Heart left ventricle (tissue), 13 donors: ENCODE data around the gene TNIP1.

ENCODE experiments used
- POLR2A ChIP-seq, 2 donors: fragments of 450-650 bp; IDR thresholded peaks; one replicate each; pipeline ENCODE4 v1.6.1; 2017; ENCODE audit warnings: antibody characterized with exemption in 2 of 2, mild to moderate bottlenecking in 2 of 2, moderate library complexity in 2 of 2
- TF ChIP-seq, protein P1 (sequence below), 12 donors: fragments of 200-600 bp; sonication (generic) in 4 of 12; IDR thresholded peaks; one replicate each; pipeline versions ENCODE4 v1.5.0 to v1.8.0; 2018 to 2022; ENCODE audit warnings: antibody characterized with exemption in 12 of 12, mild to moderate bottlenecking in 5 of 12
- donor health status: ischemic (EF 13 %, LVEDD 7.1; RV severe dilation, severe dysfunction).
- donor health status: DM: no; HTN: yes; CAD: no.
- donor health status: DM: no; HTN: no; CAD: no.
- donor health status: ischemic (EF 25% LVEDD 6.9; RV normal size, moderate dysfunction).
- donor health status: ischemic (EF 25% LVEDD 5.7; RV mildly dilated, moderate dysfunction).
- donor health status: ischemic (EF 35%, LVEDD 5.7; RV mildly dilated, moderate dysfunction).
- donor health status: nonischemic (EF 11% LVEDD 7.7; RV severe dilation, severe dysfunction).
- donor health status: DM: yes; HTN: yes; CAD: no.
- donor health status: PGD.
- donor health status: ischemic (EF 29% LVEDD 5.4; RV normal size, mild dysfunction).
- donor health status: nonischemic (EF 23%, LVEDD 6.1; RV moderate dilation, normal function).

DNA sequence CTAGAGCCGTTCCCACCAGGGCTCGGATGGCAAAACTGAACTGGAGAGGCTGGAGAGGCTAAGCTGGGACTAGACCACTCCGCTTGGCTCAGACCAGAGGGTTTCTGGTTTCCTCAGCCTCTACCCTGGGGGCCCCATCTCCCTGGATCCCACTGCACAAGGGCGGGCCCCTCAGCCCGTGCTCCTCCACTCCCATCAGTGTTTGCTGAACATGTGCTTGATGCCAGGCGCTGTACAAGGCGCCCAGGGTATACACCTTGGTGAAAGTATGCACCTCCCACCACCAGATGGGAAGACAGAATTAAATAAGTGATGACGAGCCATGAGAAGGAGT, 42.5 kb downstream of the TNIP1 start:
- no peak for TF ChIP-seq POLR2A (IDR thresholded peaks at IDR 0.05)
- TF ChIP-seq, protein P1, sequence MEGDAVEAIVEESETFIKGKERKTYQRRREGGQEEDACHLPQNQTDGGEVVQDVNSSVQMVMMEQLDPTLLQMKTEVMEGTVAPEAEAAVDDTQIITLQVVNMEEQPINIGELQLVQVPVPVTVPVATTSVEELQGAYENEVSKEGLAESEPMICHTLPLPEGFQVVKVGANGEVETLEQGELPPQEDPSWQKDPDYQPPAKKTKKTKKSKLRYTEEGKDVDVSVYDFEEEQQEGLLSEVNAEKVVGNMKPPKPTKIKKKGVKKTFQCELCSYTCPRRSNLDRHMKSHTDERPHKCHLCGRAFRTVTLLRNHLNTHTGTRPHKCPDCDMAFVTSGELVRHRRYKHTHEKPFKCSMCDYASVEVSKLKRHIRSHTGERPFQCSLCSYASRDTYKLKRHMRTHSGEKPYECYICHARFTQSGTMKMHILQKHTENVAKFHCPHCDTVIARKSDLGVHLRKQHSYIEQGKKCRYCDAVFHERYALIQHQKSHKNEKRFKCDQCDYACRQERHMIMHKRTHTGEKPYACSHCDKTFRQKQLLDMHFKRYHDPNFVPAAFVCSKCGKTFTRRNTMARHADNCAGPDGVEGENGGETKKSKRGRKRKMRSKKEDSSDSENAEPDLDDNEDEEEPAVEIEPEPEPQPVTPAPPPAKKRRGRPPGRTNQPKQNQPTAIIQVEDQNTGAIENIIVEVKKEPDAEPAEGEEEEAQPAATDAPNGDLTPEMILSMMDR (IDR thresholded peaks at IDR 0.05): no peak
